Sigmoid colon (tissue), 7 donors: ENCODE results near the gene MAML3. TPM values are rescaled to one million over a fixed set of nuclear protein-coding genes. Genes with fewer than 3 reads are reported as not detected.

Experiments used
- DNase-seq: peaks from one replicate; pipeline ENCODE4 v3.0.0-alpha.2; 2019
- H3K27ac ChIP-seq, 4 donors: fragments of 200-600 bp; sonication (generic); one replicate each; pipeline ENCODE4 v1.5.1; 2016 to 2019; ENCODE audit warnings: mild to moderate bottlenecking in 1 of 4
- H3K27me3 ChIP-seq, 3 donors: fragments of 200-600 bp; sonication (generic); one replicate each; pipeline ENCODE4 v1.5.1; 2019; ENCODE audit warnings: mild to moderate bottlenecking in 1 of 3
- H3K36me3 ChIP-seq, 4 donors: fragments of 200-600 bp; sonication (generic); one replicate each; pipeline ENCODE4 v1.5.1; 2016 to 2019
- H3K4me1 ChIP-seq, 4 donors: fragments of 200-600 bp; sonication (generic); one replicate each; pipeline ENCODE4 v1.5.1; 2017 to 2019
- H3K4me3 ChIP-seq, 4 donors: fragments of 200-600 bp; sonication (generic); one replicate each; pipeline ENCODE4 v1.5.1; 2017 to 2019; ENCODE audit warnings: mild to moderate bottlenecking in 2 of 4, moderate library complexity in 1 of 4
- H3K9me3 ChIP-seq, 4 donors: fragments of 200-600 bp in 3 of 4; sonication (generic) in 3 of 4; one replicate each; pipeline versions ENCODE4 v1.5.1 to v1.6.1; 2013 to 2019
- EP300 ChIP-seq, 4 donors: sonication (generic); formaldehyde crosslinking; IDR thresholded peaks; one replicate each; pipeline ENCODE4 v1.6.1; 2017; ENCODE audit warnings: antibody characterized with exemption in 4 of 4
- POLR2A ChIP-seq, 2 donors: fragments of 450-650 bp; IDR thresholded peaks; one replicate each; pipeline ENCODE4 v1.6.1; 2016; ENCODE audit warnings: antibody characterized with exemption in 2 of 2, mild to moderate bottlenecking in 2 of 2, moderate library complexity in 2 of 2
- POLR2AphosphoS5 ChIP-seq, 4 donors: sonication (generic); formaldehyde crosslinking; IDR thresholded peaks; one replicate each; pipeline ENCODE4 v1.6.1; 2017; ENCODE audit warnings: antibody characterized with exemption in 4 of 4
- WGBS, 2 donors: extraction: QIAGEN DNeasy Blood & Tissue Kit; methylation state at CpG; one replicate each; pipeline ENCODE4 v1.1.7; 2013; 5-methylcytosine and 5-hydroxymethylcytosine counted together
- intact Hi-C: fragments of 100-400 bp; cut with DNase I; formaldehyde crosslinking; loops from one replicate; pipeline ENCODE4 v1.15.1; 2023
- polyA plus RNA-seq, 3 donors: library from polyadenylated mRNA; stranded (reverse); fragments of 200-250 nt; gene quantifications; one replicate each; pipeline ENCODE4 v1.2.3, GENCODE V29; 2013
- total RNA-seq, 4 donors: library from RNA; depleted of rRNA; stranded (reverse); fragments of >200 nt; gene quantifications; one replicate each; pipeline ENCODE4 v1.1.0, GENCODE V29; 2016
- TF ChIP-seq, protein P1 (sequence below), 4 experiments: fragments of 450-650 bp in 3 of 4; fragments of 200-600 bp in 1 of 4; IDR thresholded peaks; one replicate each; pipeline ENCODE4 v1.5.1; 2016 to 2019; ENCODE audit warnings: antibody characterized with exemption in 4 of 4, mild to moderate bottlenecking in 3 of 4, moderate library complexity in 2 of 4
- donor health status: healthy with polysubstance abuse.
- donor health status: Bipolar disorder and iron deficiency.
- donor health status: healthy.

The MAML3 gene
- total and polyA plus RNA-seq, 7 donors = 3.5 to 16.3 (median 5.4) TPM

DNA sequence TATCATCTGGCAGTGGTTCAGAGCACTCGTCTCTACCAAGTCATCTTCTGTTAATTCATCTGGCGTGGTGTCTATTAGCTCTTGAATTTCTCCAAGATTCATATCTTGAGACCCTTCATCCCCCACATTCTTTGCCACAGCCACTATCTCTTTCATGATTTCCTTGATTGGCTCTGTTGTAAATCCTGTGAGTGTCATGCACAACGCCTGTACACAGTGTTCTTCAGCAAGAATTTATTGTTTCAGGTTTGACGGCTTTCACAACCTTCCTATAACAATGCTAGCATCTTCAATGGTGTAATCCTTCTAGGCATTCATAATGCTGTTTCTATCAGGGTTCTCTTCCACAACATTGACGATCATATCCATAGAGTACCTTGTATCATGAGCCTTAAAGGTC is 457.5 kb downstream of the MAML3 start:
- no peak for TF ChIP-seq POLR2A (IDR thresholded peaks at IDR 0.05)
- TF ChIP-seq POLR2AphosphoS5 (IDR thresholded peaks at IDR 0.05) = no peak
- TF ChIP-seq, protein P1, sequence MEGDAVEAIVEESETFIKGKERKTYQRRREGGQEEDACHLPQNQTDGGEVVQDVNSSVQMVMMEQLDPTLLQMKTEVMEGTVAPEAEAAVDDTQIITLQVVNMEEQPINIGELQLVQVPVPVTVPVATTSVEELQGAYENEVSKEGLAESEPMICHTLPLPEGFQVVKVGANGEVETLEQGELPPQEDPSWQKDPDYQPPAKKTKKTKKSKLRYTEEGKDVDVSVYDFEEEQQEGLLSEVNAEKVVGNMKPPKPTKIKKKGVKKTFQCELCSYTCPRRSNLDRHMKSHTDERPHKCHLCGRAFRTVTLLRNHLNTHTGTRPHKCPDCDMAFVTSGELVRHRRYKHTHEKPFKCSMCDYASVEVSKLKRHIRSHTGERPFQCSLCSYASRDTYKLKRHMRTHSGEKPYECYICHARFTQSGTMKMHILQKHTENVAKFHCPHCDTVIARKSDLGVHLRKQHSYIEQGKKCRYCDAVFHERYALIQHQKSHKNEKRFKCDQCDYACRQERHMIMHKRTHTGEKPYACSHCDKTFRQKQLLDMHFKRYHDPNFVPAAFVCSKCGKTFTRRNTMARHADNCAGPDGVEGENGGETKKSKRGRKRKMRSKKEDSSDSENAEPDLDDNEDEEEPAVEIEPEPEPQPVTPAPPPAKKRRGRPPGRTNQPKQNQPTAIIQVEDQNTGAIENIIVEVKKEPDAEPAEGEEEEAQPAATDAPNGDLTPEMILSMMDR (IDR thresholded peaks at IDR 0.05) = no peak
- no peak for TF ChIP-seq EP300 (IDR thresholded peaks at IDR 0.05)
- peaks cover 0 to 3% (median 0%) of the 10 kb centered on the region in 4 donors for H3K9me3 ChIP-seq
- intact Hi-C loops = no loop called here
- no peaks in the 10 kb centered on the region for H3K27me3 ChIP-seq
- 95% methylated on average over 5 of the region's 5 CpGs for WGBS, 2 donors
- peaks cover 0 to 33% (median 1%) of the 10 kb centered on the region in 4 donors for H3K36me3 ChIP-seq
- H3K4me3 ChIP-seq = no peak overlapping the region
- DNase-seq = no peak
- no peak overlapping the region for H3K27ac ChIP-seq
- H3K4me1 ChIP-seq = no peaks in the 10 kb centered on the region

DNA sequence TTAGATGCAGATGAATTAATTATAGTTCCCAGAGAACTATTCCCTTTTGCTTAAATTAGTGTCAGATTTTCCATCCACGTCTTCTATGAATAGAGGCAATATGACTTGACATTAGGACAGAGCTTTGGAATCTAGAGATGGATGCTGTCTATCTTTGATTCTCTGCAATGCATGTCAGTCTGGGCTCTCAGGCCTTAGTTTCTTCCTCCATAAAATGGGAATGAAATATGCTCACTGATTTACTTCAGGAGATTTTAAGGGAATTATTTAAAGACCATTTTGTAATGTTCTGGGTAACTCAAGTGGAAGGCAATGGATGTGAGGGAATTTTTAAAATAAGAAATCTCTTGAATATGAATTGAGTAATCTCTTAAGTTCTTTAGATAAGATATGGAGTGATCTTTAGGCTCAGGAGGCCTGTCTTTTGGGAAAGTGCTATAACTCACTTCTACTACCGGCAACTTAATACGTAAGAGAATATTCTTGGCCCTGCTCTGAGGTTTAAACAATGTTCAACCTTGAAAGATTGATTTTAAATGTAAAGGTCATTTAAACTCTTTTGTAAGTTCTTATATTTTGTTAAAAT is 459.4 kb downstream of the MAML3 start:
- no peak for DNase-seq
- Histone ChIP-seq H3K4me3 (no peak overlapping the region), H3K27ac (no peak overlapping the region), H3K9me3 (peaks cover 0 to 3% (median 0%) of the 10 kb centered on the region in 4 donors), H3K36me3 (peaks cover 0 to 28% (median 1%) of the 10 kb centered on the region in 4 donors), H3K4me1 (no peaks in the 10 kb centered on the region), H3K27me3 (no peaks in the 10 kb centered on the region)
- TF ChIP-seq, protein P1 (IDR thresholded peaks at IDR 0.05) = no peak
- TF ChIP-seq POLR2A (IDR thresholded peaks at IDR 0.05) (no peak), POLR2AphosphoS5 (IDR thresholded peaks at IDR 0.05) (no peak), EP300 (IDR thresholded peaks at IDR 0.05) (no peak)
- 96 to 97% methylated on average over 3 of the region's 3 CpGs for WGBS, 2 donors
- intact Hi-C loops = no loop called here

DNA sequence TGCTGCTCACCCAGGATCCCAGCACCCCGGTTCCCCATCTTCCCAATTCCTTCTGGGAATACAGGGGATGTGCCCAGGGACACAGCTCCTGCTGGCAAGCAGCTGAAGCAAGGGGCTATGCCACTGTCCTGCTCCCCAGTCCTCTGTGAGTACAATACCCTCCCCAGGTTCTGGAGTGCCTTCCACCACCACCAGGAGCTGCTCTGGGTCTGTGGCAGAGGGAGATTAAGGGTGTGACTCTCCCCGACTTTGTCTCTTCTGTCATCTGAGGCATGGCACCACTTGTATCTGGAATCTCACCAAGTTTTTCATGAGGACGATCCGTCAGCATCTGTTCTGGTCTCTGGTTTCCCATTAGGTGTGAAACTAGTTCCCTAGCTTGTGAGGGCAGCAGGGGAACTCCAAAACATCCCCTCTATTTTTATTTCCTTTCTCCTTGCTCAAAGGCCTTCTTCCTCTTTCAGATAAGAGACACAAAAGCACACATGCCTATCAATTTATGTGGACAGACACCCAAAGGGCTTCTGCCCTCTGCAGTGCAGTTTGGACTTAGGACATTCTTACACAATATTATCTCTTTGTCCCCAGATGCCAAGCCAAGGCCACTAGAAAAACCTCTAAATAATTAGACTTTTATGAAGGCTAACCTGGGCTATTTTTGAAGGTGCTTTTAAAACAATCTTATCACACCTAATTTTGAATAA is 461.5 kb downstream of the MAML3 start:
- H3K27ac ChIP-seq = no peak overlapping the region

DNA sequence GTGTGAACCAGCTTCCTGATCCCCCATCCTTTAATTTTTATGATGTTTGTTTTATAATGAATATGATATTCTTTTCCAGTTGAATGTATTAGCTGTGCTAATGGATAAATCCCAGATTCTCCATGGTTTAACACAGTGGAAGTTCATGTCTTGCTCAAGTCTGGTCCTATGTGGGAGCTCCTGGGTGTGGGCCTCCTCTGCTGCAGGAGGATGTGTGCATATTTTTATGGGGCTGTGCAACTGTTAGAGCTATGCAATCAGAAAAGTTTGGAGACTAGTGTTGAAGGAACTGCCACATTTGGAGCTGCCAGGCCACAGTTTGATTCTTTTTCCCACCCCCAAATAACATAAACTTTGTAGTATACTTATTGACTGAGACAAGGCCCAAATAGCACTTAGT is 463.6 kb downstream of the MAML3 start:
- H3K9me3 ChIP-seq = no peaks in the 10 kb centered on the region
- H3K27ac ChIP-seq = no peak overlapping the region
- H3K27me3 ChIP-seq = no peaks in the 10 kb centered on the region
- intact Hi-C loops = no loop called here
- H3K36me3 ChIP-seq = peaks cover 0 to 7% (median 3%) of the 10 kb centered on the region in 4 donors
- H3K4me3 ChIP-seq = no peak overlapping the region
- DNase-seq = no peak
- peaks cover 0 to 18% (median 3%) of the 10 kb centered on the region in 4 donors for H3K4me1 ChIP-seq
- TF ChIP-seq POLR2AphosphoS5 (IDR thresholded peaks at IDR 0.05) (no peak), EP300 (IDR thresholded peaks at IDR 0.05) (no peak), POLR2A (IDR thresholded peaks at IDR 0.05) (no peak)
- TF ChIP-seq, protein P1 (IDR thresholded peaks at IDR 0.05) = no peak

More for the DNA sequence above, 461.5 kb downstream of the MAML3 start:
- 48 to 52% methylated on average over 4 of the region's 4 CpGs for WGBS, 2 donors
- H3K27me3 ChIP-seq = no peaks in the 10 kb centered on the region
- intact Hi-C loops = no loop called here
- no peak for DNase-seq
- no peaks in the 10 kb centered on the region for H3K4me1 ChIP-seq
- H3K4me3 ChIP-seq = no peak overlapping the region
- H3K9me3 ChIP-seq = peaks cover 0 to 3% (median 0%) of the 10 kb centered on the region in 4 donors
- no peak for TF ChIP-seq POLR2AphosphoS5 (IDR thresholded peaks at IDR 0.05)
- TF ChIP-seq, protein P1 (IDR thresholded peaks at IDR 0.05) = no peak
- no peak for TF ChIP-seq POLR2A (IDR thresholded peaks at IDR 0.05)
- TF ChIP-seq EP300 (IDR thresholded peaks at IDR 0.05) = no peak
- H3K36me3 ChIP-seq = peaks cover 0 to 27% (median 4%) of the 10 kb centered on the region in 4 donors
